Activated CD4-positive, alpha-beta T cell treated with anti-CD3 and anti-CD28 coated beads for 48 hours (primary cell): ENCODE results near the gene NDUFB6.

Source experiments
- DNase-seq: peaks from one replicate; pipeline ENCODE4 v3.0.0-alpha.2; 2020

NDUFB6 gene

GRCh38 chr9:32516241-32516640 is 56.7 kb downstream of the NDUFB6 start:
- no peak for DNase-seq

- no peak for DNase-seq
Observed at GRCh38 chr9:32508728-32509127, 64.2 kb downstream of the NDUFB6 start.

- DNase-seq: no peak
Observed at GRCh38 chr9:32503008-32503407, 70.0 kb downstream of the NDUFB6 start.
